RWPE2 (cell line): ENCODE measurements around the gene NCF2.
"Not testable (repeated sequence)": the region's sequence is repeated elsewhere in the genome, so short reads cannot be mapped to it uniquely, and the experiment has no call there.

Experiments used
- ATAC-seq: fragments of 200-7000 bp; cut with Tn5 transposase; 3 replicates; pipeline ENCODE4 v1.9.1; 2021; ENCODE audit warnings: low read depth
- DNase-seq: peaks from one replicate; pipeline ENCODE4 v3.0.0-alpha.2; 2020; ENCODE audit warnings: low spot score
- H3K27ac ChIP-seq: fragments of 450-650 bp; 2 replicates; pipeline ENCODE4 v1.5.1; 2017; ENCODE audit warnings: mild to moderate bottlenecking; ENCODE audit not compliant: poor library complexity, severe bottlenecking
- H3K27me3 ChIP-seq: fragments of 250-450 bp; sonication (Bioruptor Pico); 2 replicates; pipeline ENCODE4 v1.5.1; 2021; ENCODE audit warnings: mild to moderate bottlenecking, moderate library complexity; ENCODE audit not compliant: insufficient read depth, poor library complexity, severe bottlenecking
- H3K36me3 ChIP-seq: fragments of 250-450 bp; sonication (Bioruptor Pico); 2 replicates; pipeline ENCODE4 v1.5.1; 2020; ENCODE audit warnings: low read depth, mild to moderate bottlenecking, moderate library complexity
- H3K4me1 ChIP-seq: fragments of 250-450 bp; sonication (Bioruptor Pico); 2 replicates; pipeline ENCODE4 v1.5.1; 2021; ENCODE audit warnings: mild to moderate bottlenecking, moderate library complexity; ENCODE audit not compliant: insufficient read depth, poor library complexity, severe bottlenecking
- H3K4me3 ChIP-seq: fragments of 250-450 bp; sonication (Bioruptor Pico); 2 replicates; pipeline ENCODE4 v1.5.1; 2021; ENCODE audit warnings: mild to moderate bottlenecking, moderate library complexity; ENCODE audit not compliant: severe bottlenecking
- H3K9me3 ChIP-seq: fragments of 250-450 bp; sonication (Bioruptor Pico); 2 replicates; pipeline ENCODE4 v1.5.1; 2021; ENCODE audit warnings: mild to moderate bottlenecking, moderate library complexity; ENCODE audit not compliant: severe bottlenecking
- CTCF ChIP-seq: fragments of 450-650 bp; IDR thresholded peaks from one replicate; pipeline ENCODE4 v1.5.1; 2017; ENCODE audit warnings: mild to moderate bottlenecking, moderate library complexity; ENCODE audit not compliant: poor library complexity, severe bottlenecking

The NCF2 gene

GRCh38 chr1:183632964-183633363 lies 42.7 kb upstream of the NCF2 start:
- ATAC-seq = no peak

GRCh38 chr1:183632114-183632513 lies 41.9 kb upstream of the NCF2 start:
- ATAC-seq = no peak
- H3K4me3 ChIP-seq = peak overlapping the region; percentile 64

More at GRCh38 chr1:183632964-183633363, 42.7 kb upstream of the NCF2 start:
- H3K4me1 ChIP-seq = peaks cover 18% of the 10 kb centered on the region
- peaks cover 52% of the 10 kb centered on the region for H3K36me3 ChIP-seq
- DNase-seq = no peak
- H3K4me3 ChIP-seq = peak overlapping the region; percentile 64
- H3K9me3 ChIP-seq = no peaks in the 10 kb centered on the region
- no peaks in the 10 kb centered on the region for H3K27me3 ChIP-seq
- peak overlapping the region; percentile 79 for H3K27ac ChIP-seq
- TF ChIP-seq CTCF = no peak

DNA sequence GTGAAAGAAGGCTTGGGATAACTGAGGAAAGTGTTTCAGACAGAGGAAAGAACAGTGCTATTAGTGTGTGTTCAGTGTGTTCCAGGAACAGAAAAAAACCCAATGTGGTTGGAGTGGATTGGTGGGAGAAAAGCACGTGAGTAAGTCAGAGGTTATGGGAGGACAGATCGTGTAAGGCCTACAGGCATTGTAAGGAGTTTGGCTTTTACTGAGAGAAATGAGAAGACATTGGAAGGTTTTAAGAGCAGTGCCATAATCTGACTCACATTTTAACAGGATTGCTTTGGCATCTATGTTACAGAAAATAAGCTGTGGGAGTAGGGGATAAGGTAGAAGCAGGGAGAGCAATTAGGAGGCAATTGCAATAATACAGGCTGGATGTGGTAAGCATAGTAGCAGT lies 40.5 kb upstream of the NCF2 start:
- peaks cover 72% of the 10 kb centered on the region for H3K36me3 ChIP-seq
- no peak for ATAC-seq
- no peaks in the 10 kb centered on the region for H3K27me3 ChIP-seq
- H3K4me1 ChIP-seq = peaks cover 18% of the 10 kb centered on the region
- H3K4me3 ChIP-seq = no peak overlapping the region
- DNase-seq = no peak
- no peak for TF ChIP-seq CTCF
- H3K27ac ChIP-seq = no peak overlapping the region
- no peaks in the 10 kb centered on the region for H3K9me3 ChIP-seq

More at GRCh38 chr1:183632114-183632513, 41.9 kb upstream of the NCF2 start:
- Histone ChIP-seq H3K4me1 (peaks cover 18% of the 10 kb centered on the region), H3K36me3 (peaks cover 59% of the 10 kb centered on the region), H3K27ac (peak overlapping the region; percentile 79), H3K27me3 (no peaks in the 10 kb centered on the region), H3K9me3 (no peaks in the 10 kb centered on the region)
- no peak for DNase-seq
- TF ChIP-seq CTCF = no peak

- H3K4me3 ChIP-seq = no peak overlapping the region
- H3K27me3 ChIP-seq = no peaks in the 10 kb centered on the region
- no peak overlapping the region for H3K27ac ChIP-seq
- ATAC-seq (no peak), DNase-seq (no peak)
- no peaks in the 10 kb centered on the region for H3K9me3 ChIP-seq
- peaks cover 81% of the 10 kb centered on the region for H3K36me3 ChIP-seq
- H3K4me1 ChIP-seq = peaks cover 18% of the 10 kb centered on the region
- TF ChIP-seq CTCF = no peak
These were observed 38.3 kb upstream of the NCF2 start for GRCh38 chr1:183628537-183628936.

- H3K4me1 ChIP-seq, H3K27ac ChIP-seq, DNase-seq, H3K4me3 ChIP-seq, H3K27me3 ChIP-seq, ATAC-seq, H3K9me3 ChIP-seq: not testable (repeated sequence)
- peaks cover 63% of the 10 kb centered on the region for H3K36me3 ChIP-seq
These were observed 36.0 kb upstream of the NCF2 start for GRCh38 chr1:183626236-183626635.
